GM18526 (cell line): ENCODE data around the gene PRKN.

ENCODE experiments used
- POLR2A ChIP-seq: IDR thresholded peaks from 3 replicates; pipeline ENCODE4 v1.6.1; 2011; ENCODE audit not compliant: insufficient read length; ENCODE audit errors: extremely low read depth

PRKN gene

GRCh38 chr6:162727322-162728182, at the start of gene PRKN, which contains the start of gene PACRG:
Gene PRKN, minus strand, starts transcription at chr6:162727766.
Gene PACRG, plus strand, starts transcription at chr6:162727974.
- no peak for TF ChIP-seq POLR2A

GRCh38 chr6:162777091-162777490, 49.5 kb upstream of the PRKN start:
- TF ChIP-seq POLR2A: no peak

GRCh38 chr6:162773996-162774395, 46.4 kb upstream of the PRKN start:
- no peak for TF ChIP-seq POLR2A

- TF ChIP-seq POLR2A: no peak
Measured at GRCh38 chr6:162772466-162772865, 44.9 kb upstream of the PRKN start.

GRCh38 chr6:162770955-162771354, 43.4 kb upstream of the PRKN start:
- no peak for TF ChIP-seq POLR2A

GRCh38 chr6:162770136-162770535, 42.6 kb upstream of the PRKN start:
- TF ChIP-seq POLR2A: no peak

- TF ChIP-seq POLR2A: no peak
Measured at GRCh38 chr6:162753775-162754174, 26.2 kb upstream of the PRKN start.

- no peak for TF ChIP-seq POLR2A
Measured at GRCh38 chr6:162751211-162751859, 23.8 kb upstream of the PRKN start.

- TF ChIP-seq POLR2A: no peak
Measured at GRCh38 chr6:162750776-162751175, 23.2 kb upstream of the PRKN start.

- no peak for TF ChIP-seq POLR2A
Measured at GRCh38 chr6:162736961-162737360, 9.4 kb upstream of the PRKN start.

GRCh38 chr6:162733489-162733888, 5.9 kb upstream of the PRKN start:
- no peak for TF ChIP-seq POLR2A

GRCh38 chr6:162730502-162730901, 2.9 kb upstream of the PRKN start:
- no peak for TF ChIP-seq POLR2A

- no peak for TF ChIP-seq POLR2A
Measured at GRCh38 chr6:162728706-162729105, 1.1 kb upstream of the PRKN start.

- no peak for TF ChIP-seq POLR2A
Measured at GRCh38 chr6:162728197-162728596, 631 bp upstream of the PRKN start.

- TF ChIP-seq POLR2A: no peak
Measured at GRCh38 chr6:162726947-162727321, 632 bp downstream of the PRKN start.

GRCh38 chr6:162722633-162723032, 4.9 kb downstream of the PRKN start:
- TF ChIP-seq POLR2A: no peak
